MM.1S (cell line): Measurements from ENCODE around the gene RHBDD1.

ENCODE experiments used
- CTCF ChIP-seq: fragments of 300-600 bp; sonication (generic); IDR thresholded peaks from 2 replicates; pipeline ENCODE4 v1.5.1; 2016; ENCODE audit warnings: antibody characterized with exemption, low read length, mixed read lengths
- EZH2 ChIP-seq: fragments of 300-600 bp; sonication (generic); optimal IDR thresholded peaks from 2 replicates; pipeline ENCODE3; 2017; ENCODE audit warnings: low read depth, mild to moderate bottlenecking, antibody characterized with exemption, low read length, mixed read lengths
- EZH2phosphoT487 ChIP-seq: fragments of 300-600 bp; sonication (generic); IDR thresholded peaks from 2 replicates; pipeline ENCODE4 v1.6.1; 2018; ENCODE audit warnings: antibody characterized with exemption, low read length

GRCh38 chr2:226916669-226917068, 80.8 kb downstream of the RHBDD1 start:
- no peak for TF ChIP-seq CTCF
- no peak for TF ChIP-seq EZH2phosphoT487
- no peak for TF ChIP-seq EZH2
